Subcutaneous adipose tissue (tissue), 4 donors: ENCODE measurements around the gene IL23R. TPM values are rescaled to one million over a fixed set of nuclear protein-coding genes. Genes with fewer than 3 reads are reported as not detected.

Source experiments
- CTCF ChIP-seq: fragments of 450-650 bp; IDR thresholded peaks from one replicate; pipeline ENCODE4 v1.5.1; 2016; ENCODE audit warnings: low read depth, mild to moderate bottlenecking, control low read depth, antibody characterized with exemption, moderate library complexity
- total RNA-seq, 4 donors: library from RNA; depleted of rRNA; stranded (reverse); fragments of >200 nt; gene quantifications; one replicate each; pipeline ENCODE4 v1.1.0, GENCODE V29; 2016

IL23R gene
- total RNA-seq, 4 donors from 2014 or later: not detected

DNA sequence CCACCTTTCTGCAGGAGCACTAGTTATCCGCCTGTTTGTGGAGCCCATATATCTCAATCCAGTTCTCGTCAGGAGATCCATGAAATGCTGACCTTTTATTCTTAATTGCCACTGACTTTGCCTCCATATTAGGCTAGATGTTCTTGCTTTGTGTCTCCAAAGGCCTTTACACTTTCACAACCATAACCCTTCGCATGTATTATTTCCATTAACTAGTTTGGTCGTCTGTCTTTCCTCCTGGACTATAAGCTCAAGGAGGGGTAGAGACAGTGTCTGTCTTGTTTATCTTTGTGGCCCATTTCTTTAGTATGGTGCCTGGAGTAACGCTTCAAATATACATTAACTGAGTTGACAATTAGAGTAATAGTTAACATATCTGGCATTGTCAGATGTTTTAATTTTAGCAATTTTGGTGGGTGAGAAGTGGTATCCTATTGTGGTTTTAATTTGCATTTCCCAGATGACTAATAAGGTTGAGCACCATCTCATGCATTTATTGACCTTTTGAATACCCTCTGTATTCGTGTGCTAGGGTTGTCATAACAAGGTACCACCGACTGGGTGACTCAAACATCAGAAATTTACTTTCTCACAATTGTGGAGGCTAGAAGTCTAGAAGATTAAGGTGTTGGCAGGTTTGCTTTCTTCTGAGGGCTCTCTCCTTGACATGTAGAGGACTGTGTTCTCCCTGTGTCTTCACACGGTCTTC, 119.7 kb downstream of the IL23R start:
- no peak for TF ChIP-seq CTCF

DNA sequence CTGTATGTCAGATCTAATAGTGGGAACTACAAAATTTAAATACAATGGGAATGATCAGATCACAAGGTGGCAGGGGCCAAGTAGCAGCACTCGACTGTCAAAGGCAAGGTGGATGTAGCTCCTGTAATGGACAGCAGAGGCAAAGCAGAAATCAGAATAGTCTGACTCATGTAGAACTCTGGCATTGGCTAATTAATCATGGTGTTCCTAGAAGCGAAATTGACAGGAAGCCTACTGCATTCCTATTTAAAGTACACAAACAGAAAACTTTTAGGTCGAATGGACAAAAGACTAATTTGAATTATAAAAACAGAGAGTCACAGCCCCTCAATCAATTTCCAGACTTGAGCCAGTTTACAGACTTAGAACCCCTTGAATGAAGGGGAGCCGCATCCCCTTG, 124.0 kb downstream of the IL23R start:
- TF ChIP-seq CTCF: no peak

DNA sequence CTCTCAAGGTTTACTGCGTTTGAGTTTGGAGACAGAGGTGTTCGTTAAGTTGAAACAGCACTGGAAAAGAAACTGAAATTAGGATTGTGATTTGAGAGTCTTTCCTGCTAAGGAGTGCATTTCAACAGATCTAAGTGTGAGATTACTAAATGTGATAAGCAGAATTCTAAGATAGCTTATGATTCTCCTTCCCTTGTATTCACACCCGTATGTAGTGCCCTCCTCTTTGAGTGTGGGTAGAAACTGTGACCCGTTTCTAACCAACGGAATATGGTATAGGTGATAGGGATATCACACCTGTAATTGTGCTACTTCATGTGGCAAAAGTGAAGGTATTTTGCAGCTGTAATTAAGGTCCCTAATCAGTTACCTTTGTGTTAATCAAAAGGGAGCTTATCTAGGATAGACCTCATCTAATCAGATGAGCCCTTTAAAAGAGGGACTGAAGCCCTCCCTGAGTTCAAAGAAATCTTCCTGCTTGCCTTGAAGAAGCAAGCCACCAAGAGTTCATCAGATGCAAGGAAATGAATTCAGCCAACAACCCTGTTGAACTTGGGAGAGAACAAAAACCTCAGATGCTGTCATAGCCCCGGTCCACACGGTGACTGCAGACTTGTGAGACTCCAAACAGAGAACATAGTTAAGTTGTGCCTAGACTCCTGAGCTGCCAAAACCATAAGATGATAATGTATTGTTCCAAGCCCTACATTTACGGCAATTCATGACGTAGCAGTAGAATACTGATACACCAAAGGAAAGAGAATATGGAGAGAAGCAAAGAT, 128.8 kb downstream of the IL23R start:
- no peak for TF ChIP-seq CTCF

- no peak for TF ChIP-seq CTCF
Observed at GRCh38 chr1:67298762-67299161, 132.5 kb downstream of the IL23R start.

DNA sequence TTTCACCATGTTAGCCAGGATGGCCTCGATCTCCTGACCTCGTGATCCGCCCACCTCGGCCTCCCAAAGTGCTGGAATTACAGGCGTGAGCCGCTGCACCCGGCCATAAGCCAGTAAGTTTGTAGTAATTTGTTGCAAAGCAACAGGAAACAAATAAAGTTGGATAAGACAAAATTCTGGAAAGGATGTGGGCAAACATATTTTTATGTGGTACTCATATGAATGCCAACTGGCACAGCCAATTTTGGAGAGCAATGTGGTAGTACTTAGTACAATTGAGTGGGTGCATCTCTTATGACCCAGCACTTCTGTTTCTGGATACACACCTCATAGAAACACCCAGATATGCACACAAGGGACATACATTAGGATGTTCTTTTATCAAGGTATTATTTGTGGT, 133.0 kb downstream of the IL23R start:
- no peak for TF ChIP-seq CTCF

- TF ChIP-seq CTCF: no peak
Observed at GRCh38 chr1:67300561-67300960, 134.3 kb downstream of the IL23R start.

DNA sequence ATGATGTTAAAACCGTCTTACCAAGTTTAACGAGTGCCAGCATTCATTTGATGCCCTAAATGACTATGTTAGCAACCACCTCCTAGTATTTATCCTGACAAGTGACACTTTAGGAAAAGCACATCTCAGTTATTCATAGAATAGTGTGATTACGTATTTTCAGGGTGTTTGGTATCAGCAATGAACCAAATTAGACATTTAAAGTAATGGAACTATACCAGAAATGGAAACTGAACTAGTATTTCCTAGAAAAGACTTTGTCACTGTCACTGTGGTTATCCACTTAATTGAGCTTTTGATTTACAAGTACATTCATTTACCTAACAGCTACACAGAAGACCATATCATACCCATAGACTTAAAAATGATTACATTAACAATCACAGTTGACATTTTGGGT, 137.8 kb downstream of the IL23R start:
- TF ChIP-seq CTCF: no peak
